ENCODE results near the gene SCUBE3. TPM values are rescaled to one million over a fixed set of nuclear protein-coding genes. Genes with fewer than 3 reads are reported as not detected.

SCUBE3 gene
- total RNA-seq, 1 donor from 2014 or later: 1.8 TPM

DNA sequence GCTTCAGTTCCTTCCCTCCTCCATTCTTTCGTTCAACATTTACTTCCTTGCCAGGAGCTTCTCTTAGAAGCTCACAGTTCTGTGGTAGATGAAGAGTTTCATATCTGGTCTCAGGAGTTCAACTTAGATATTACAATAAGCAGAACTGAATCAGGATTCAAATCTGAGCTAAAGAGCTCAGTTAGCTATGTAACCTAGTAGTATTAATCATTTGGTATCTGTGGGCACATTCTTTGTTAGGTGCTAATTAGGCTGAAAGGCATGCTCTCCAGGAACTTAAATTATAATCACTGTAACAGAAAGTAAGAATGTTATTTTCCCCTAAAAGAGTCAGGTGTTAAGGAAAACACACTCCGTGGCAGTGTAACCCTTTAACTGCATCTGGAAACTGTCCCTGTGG lies 54.1 kb downstream of the SCUBE3 start:
- Histone ChIP-seq H3K4me3 (ENCODE audit: low read depth, low read length) (no peak overlapping the region), H3K27me3 (ENCODE audit: control insufficient read depth, insufficient read depth, low read length) (no peaks in the 10 kb centered on the region), H3K36me3 (ENCODE audit: control insufficient read depth, insufficient read depth, low read length) (no peaks in the 10 kb centered on the region)
- DNase-seq (ENCODE audit: low read depth): no peak
- TF ChIP-seq, protein P1, sequence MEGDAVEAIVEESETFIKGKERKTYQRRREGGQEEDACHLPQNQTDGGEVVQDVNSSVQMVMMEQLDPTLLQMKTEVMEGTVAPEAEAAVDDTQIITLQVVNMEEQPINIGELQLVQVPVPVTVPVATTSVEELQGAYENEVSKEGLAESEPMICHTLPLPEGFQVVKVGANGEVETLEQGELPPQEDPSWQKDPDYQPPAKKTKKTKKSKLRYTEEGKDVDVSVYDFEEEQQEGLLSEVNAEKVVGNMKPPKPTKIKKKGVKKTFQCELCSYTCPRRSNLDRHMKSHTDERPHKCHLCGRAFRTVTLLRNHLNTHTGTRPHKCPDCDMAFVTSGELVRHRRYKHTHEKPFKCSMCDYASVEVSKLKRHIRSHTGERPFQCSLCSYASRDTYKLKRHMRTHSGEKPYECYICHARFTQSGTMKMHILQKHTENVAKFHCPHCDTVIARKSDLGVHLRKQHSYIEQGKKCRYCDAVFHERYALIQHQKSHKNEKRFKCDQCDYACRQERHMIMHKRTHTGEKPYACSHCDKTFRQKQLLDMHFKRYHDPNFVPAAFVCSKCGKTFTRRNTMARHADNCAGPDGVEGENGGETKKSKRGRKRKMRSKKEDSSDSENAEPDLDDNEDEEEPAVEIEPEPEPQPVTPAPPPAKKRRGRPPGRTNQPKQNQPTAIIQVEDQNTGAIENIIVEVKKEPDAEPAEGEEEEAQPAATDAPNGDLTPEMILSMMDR (IDR thresholded peaks at IDR 0.05; ENCODE audit: insufficient read depth, low read length, poor library complexity, severe bottlenecking): no peak

DNA sequence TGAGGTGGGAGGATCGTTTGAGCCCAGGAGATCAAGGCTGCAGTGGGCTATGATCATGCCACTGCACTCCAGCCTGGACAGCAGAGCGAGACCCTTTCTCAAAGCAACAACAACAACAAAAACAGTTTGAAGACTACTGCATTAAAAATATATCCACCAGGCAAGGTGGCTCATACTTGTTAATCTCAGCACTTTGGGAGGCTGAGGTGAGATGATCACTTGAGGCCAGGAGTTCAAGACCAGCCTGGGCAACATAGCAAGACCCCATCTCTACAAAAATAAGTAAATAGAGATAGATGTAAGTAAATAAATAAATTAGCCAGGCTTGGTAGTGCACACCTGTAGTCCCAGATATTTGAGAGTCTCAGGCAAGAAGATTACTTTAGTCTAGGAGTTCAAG lies 58.2 kb downstream of the SCUBE3 start:
- no peak for DNase-seq (ENCODE audit: low read depth)
- TF ChIP-seq, protein P1 (IDR thresholded peaks at IDR 0.05; ENCODE audit: insufficient read depth, low read length, poor library complexity, severe bottlenecking): no peak
- H3K36me3 ChIP-seq (ENCODE audit: control insufficient read depth, insufficient read depth, low read length): no peaks in the 10 kb centered on the region
- no peaks in the 10 kb centered on the region for H3K27me3 ChIP-seq (ENCODE audit: control insufficient read depth, insufficient read depth, low read length)
- H3K4me3 ChIP-seq (ENCODE audit: low read depth, low read length): no peak overlapping the region

DNA sequence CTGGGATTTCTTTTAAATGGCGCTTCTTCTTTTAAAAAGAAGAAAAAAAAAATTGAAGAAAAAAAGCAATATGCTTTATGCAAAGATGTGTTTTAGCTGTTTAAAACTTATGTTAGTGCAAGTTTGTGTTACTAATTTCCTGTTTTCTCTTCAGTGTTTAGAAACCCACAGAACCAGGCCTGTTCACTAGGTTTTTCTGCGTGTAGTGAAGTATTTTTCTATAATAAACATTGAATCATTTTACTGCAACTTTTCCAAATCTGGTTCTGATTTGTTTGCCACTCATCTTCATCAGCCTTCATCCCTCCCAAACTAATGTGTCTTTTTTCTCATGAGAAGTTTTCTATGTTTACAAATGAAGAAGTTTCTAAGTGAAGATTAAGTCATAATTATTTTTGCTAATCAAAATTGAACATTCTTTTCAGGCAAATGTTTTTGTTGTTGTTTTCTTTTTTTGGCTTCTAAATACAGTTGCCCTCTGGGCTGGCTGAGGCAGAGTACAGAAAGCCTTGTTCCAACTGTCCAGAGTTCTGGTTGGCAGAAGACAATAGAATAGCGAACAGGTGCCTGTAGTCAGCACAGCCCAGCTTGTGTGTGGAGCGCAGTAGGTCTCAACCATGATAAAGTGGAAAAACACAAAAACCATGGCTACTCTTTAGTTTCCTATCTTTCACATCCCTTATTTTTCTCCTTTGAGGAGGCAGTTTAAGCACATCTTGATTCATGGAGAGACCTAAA lies 60.2 kb downstream of the SCUBE3 start:
- H3K36me3 ChIP-seq (ENCODE audit: control insufficient read depth, insufficient read depth, low read length): no peaks in the 10 kb centered on the region
- H3K4me3 ChIP-seq (ENCODE audit: low read depth, low read length): no peak overlapping the region
- no peak for DNase-seq (ENCODE audit: low read depth)
- TF ChIP-seq, protein P1 (IDR thresholded peaks at IDR 0.05; ENCODE audit: insufficient read depth, low read length, poor library complexity, severe bottlenecking): no peak
- H3K27me3 ChIP-seq (ENCODE audit: control insufficient read depth, insufficient read depth, low read length): no peaks in the 10 kb centered on the region

DNA sequence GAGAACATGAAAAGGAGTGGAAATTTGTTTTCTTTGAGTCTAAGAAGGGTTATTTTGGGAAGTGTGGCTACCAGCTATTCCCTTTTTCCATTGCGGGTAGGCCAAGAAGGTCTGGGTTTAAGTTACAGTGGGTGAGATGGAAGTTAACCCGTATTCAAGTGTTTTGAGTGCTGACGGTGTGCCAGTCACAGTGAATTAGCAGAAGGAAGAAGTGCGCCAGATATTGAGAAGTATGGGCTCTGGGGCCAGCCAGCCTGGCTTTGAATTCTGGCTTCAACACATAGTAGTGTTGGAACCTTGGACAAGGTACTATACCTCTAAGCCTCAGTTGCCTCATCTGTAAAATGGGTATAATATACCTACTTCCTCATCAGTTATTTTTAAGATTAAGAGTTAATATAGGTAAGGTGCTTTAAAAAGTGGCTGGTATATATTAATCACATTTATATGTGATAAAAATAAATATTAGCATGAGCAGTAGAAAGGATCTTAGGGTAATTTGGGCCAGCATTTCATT lies 62.0 kb downstream of the SCUBE3 start:
- no peak for DNase-seq (ENCODE audit: low read depth)
- Histone ChIP-seq H3K36me3 (ENCODE audit: control insufficient read depth, insufficient read depth, low read length) (no peaks in the 10 kb centered on the region), H3K4me3 (ENCODE audit: low read depth, low read length) (no peak overlapping the region), H3K27me3 (ENCODE audit: control insufficient read depth, insufficient read depth, low read length) (no peaks in the 10 kb centered on the region)
- TF ChIP-seq, protein P1 (IDR thresholded peaks at IDR 0.05; ENCODE audit: insufficient read depth, low read length, poor library complexity, severe bottlenecking): no peak

DNA sequence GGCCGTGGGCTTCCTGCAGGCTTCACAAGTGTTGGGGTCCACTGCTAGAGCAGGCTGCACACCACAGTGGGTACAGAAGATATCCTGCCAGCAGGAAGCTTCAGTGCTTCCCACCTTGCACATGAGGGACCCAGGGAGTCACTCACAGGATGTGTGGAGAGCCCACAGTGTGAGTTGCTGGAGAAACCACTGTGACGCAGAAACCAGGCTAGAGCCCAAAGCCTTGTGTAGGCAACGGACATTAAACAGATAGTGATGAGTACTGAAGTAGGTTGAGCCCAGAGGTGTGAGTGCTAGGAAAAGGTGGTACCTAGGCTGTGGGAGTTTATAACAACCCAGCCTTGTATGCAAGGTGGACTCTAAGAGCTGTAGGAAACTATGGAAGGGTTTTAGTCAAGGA lies 65.0 kb downstream of the SCUBE3 start:
- peaks cover 2% of the 10 kb centered on the region for H3K36me3 ChIP-seq (ENCODE audit: control insufficient read depth, insufficient read depth, low read length)
- no peak overlapping the region for H3K4me3 ChIP-seq (ENCODE audit: low read depth, low read length)
- TF ChIP-seq, protein P1 (IDR thresholded peaks at IDR 0.05; ENCODE audit: insufficient read depth, low read length, poor library complexity, severe bottlenecking): no peak
- no peak for DNase-seq (ENCODE audit: low read depth)
- H3K27me3 ChIP-seq (ENCODE audit: control insufficient read depth, insufficient read depth, low read length): no peaks in the 10 kb centered on the region

DNA sequence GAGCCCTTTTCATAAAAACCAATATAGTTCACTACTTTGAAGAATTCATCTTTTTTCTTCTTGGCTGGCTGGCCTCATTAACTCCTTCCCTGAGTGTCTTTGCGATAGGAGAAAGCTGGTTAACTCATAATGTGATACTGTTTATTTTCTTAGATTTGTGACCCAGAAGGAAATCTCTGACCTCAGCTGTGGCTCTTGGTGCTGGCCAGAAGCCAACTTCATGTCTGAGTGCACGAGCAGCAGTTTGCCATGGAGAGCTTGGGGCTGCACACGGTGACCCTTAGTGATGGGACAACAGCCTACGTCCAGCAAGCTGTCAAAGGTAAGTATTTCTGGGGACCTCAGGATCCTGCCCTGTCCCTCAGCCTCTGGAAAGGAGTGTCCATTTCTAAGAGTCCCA lies 67.1 kb downstream of the SCUBE3 start:
- H3K36me3 ChIP-seq (ENCODE audit: control insufficient read depth, insufficient read depth, low read length): peaks cover 2% of the 10 kb centered on the region
- TF ChIP-seq, protein P1 (IDR thresholded peaks at IDR 0.05; ENCODE audit: insufficient read depth, low read length, poor library complexity, severe bottlenecking): no peak
- no peaks in the 10 kb centered on the region for H3K27me3 ChIP-seq (ENCODE audit: control insufficient read depth, insufficient read depth, low read length)
- DNase-seq (ENCODE audit: low read depth): no peak
- no peak overlapping the region for H3K4me3 ChIP-seq (ENCODE audit: low read depth, low read length)
